Chondrocyte (in vitro differentiated cells): ENCODE data around the gene JAKMIP3. TPM values are rescaled to one million over a fixed set of nuclear protein-coding genes. Genes with fewer than 3 reads are reported as not detected.

Source experiments
- DNase-seq: peaks from one replicate; pipeline ENCODE4 v3.0.0; 2021; ENCODE audit warnings: mixed read lengths, low spot score
- H3K27ac Mint-ChIP-seq: one replicate; pipeline ENCODE4 v1.8.0; 2021; ENCODE audit warnings: mild to moderate bottlenecking, moderate library complexity, mixed read lengths; ENCODE audit not compliant: unreplicated experiment
- H3K27me3 Mint-ChIP-seq: 2 replicates; pipeline ENCODE4 v1.8.0; 2021; ENCODE audit warnings: low read depth, mixed read lengths
- H3K36me3 Mint-ChIP-seq: 2 replicates; pipeline ENCODE4 v1.8.0; 2021; ENCODE audit warnings: low read depth, mixed read lengths
- H3K4me1 Mint-ChIP-seq: 2 replicates; pipeline ENCODE4 v1.8.0; 2021; ENCODE audit warnings: low read depth, mild to moderate bottlenecking, mixed read lengths
- H3K4me3 Mint-ChIP-seq: one replicate; pipeline ENCODE4 v1.8.0; 2021; ENCODE audit warnings: mild to moderate bottlenecking, moderate library complexity, mixed read lengths; ENCODE audit not compliant: unreplicated experiment
- H3K9me3 Mint-ChIP-seq: 2 replicates; pipeline ENCODE4 v1.8.0; 2021; ENCODE audit warnings: low read depth, mixed read lengths
- CTCF ChIP-seq: fragments of 200-600 bp; sonication (generic); IDR thresholded peaks from 2 replicates; pipeline ENCODE4 v1.5.0; 2021; ENCODE audit warnings: antibody characterized with exemption, mild to moderate bottlenecking, moderate library complexity
- total RNA-seq: library from RNA; stranded (reverse); gene quantifications from 3 replicates; pipeline ENCODE4 v1.2.1, GENCODE V29; 2021

Gene JAKMIP3
- total RNA-seq, 1 donor from 2014 or later = 0.67 TPM

- Mint-ChIP-seq H3K4me3 (no peak overlapping the region), H3K27ac (no peak overlapping the region), H3K27me3 (peaks cover 40% of the 10 kb centered on the region), H3K4me1 (peaks cover 5% of the 10 kb centered on the region), H3K36me3 (no peaks in the 10 kb centered on the region), H3K9me3 (no peaks in the 10 kb centered on the region)
- no peak for TF ChIP-seq CTCF
- no peak for DNase-seq
These were observed 44.7 kb upstream of the JAKMIP3 start for GRCh38 chr10:132021046-132021445.

- Mint-ChIP-seq H3K4me1 (peaks cover 5% of the 10 kb centered on the region), H3K27ac (no peak overlapping the region), H3K36me3 (no peaks in the 10 kb centered on the region), H3K27me3 (peaks cover 39% of the 10 kb centered on the region), H3K4me3 (no peak overlapping the region), H3K9me3 (no peaks in the 10 kb centered on the region)
- no peak for DNase-seq
- TF ChIP-seq CTCF = no peak
These were observed 44.1 kb upstream of the JAKMIP3 start for GRCh38 chr10:132021504-132022143.

- Mint-ChIP-seq H3K36me3 (no peaks in the 10 kb centered on the region), H3K9me3 (no peaks in the 10 kb centered on the region), H3K4me3 (no peak overlapping the region), H3K4me1 (peaks cover 5% of the 10 kb centered on the region), H3K27me3 (peaks cover 34% of the 10 kb centered on the region), H3K27ac (no peak overlapping the region)
- no peak for DNase-seq
- TF ChIP-seq CTCF = no peak
These were observed 43.5 kb upstream of the JAKMIP3 start for GRCh38 chr10:132022241-132022640.

- DNase-seq = no peak
- Mint-ChIP-seq H3K27ac (no peak overlapping the region), H3K4me3 (peak overlapping the region; percentile 4)
These were observed 42.5 kb upstream of the JAKMIP3 start for GRCh38 chr10:132023092-132023811.

More at GRCh38 chr10:132023092-132023811, 42.5 kb upstream of the JAKMIP3 start:
- peak; percentile 93 for TF ChIP-seq CTCF
- no peaks in the 10 kb centered on the region for H3K9me3 Mint-ChIP-seq
- H3K4me1 Mint-ChIP-seq = peaks cover 5% of the 10 kb centered on the region
- H3K36me3 Mint-ChIP-seq = no peaks in the 10 kb centered on the region
- H3K27me3 Mint-ChIP-seq = peaks cover 39% of the 10 kb centered on the region
